HEK293T (cell line): ENCODE measurements around the gene CAMK1D.

Experiments used
- CTCF ChIA-PET: fragments of 350-600 bp; formaldehyde crosslinking; extraction: SDS; loops from one replicate; lab custom pipeline; 2021; ENCODE audit warnings: antibody characterized with exemption, inconsistent platforms; lab: Yijun Ruan, JAX
- POLR2A ChIA-PET: fragments of 350-600 bp; formaldehyde crosslinking; extraction: SDS; loops from one replicate; lab custom pipeline; 2020; ENCODE audit warnings: antibody characterized with exemption, inconsistent platforms; lab: Yijun Ruan, JAX
- DNase-seq: peaks from one replicate; pipeline ENCODE4 v3.0.0; 2012; ENCODE audit warnings: mixed read lengths; ENCODE audit errors: extremely low spot score
- ARNT ChIP-seq: fragments of 450-650 bp; IDR thresholded peaks from 2 replicates; pipeline ENCODE4 v1.6.1; 2017; ENCODE audit warnings: mild to moderate bottlenecking
- BHLHE40 ChIP-seq: fragments of 450-650 bp; IDR thresholded peaks from 2 replicates; pipeline ENCODE4 v1.6.1; 2016; ENCODE audit warnings: mild to moderate bottlenecking, moderate library complexity, borderline replicate concordance
- CTBP1 ChIP-seq: fragments of 450-650 bp; IDR thresholded peaks from 2 replicates; pipeline ENCODE4 v1.6.1; 2016; ENCODE audit warnings: borderline replicate concordance
- ELF4 ChIP-seq: fragments of 450-650 bp; IDR thresholded peaks from 2 replicates; pipeline ENCODE4 v1.6.1; 2017; ENCODE audit warnings: antibody characterized with exemption
- FOXA1 ChIP-seq: fragments of 450-650 bp; IDR thresholded peaks from 2 replicates; pipeline ENCODE4 v1.6.1; 2016; ENCODE audit warnings: mild to moderate bottlenecking
- FOXK2 ChIP-seq: fragments of 450-650 bp; IDR thresholded peaks from 2 replicates; pipeline ENCODE4 v1.6.1; 2016; ENCODE audit warnings: mild to moderate bottlenecking
- FOXM1 ChIP-seq: fragments of 450-650 bp; IDR thresholded peaks from 2 replicates; pipeline ENCODE4 v1.6.1; 2017; ENCODE audit warnings: mild to moderate bottlenecking, borderline replicate concordance
- HDGF ChIP-seq: fragments of 450-650 bp; IDR thresholded peaks from 2 replicates; pipeline ENCODE4 v1.6.1; 2017; ENCODE audit warnings: antibody characterized with exemption, borderline replicate concordance
- L3MBTL2 ChIP-seq: fragments of 450-650 bp; conservative IDR thresholded peaks from 2 replicates; pipeline ENCODE4 v1.6.1; 2016; ENCODE audit warnings: mild to moderate bottlenecking
- LEF1 ChIP-seq: fragments of 450-650 bp; IDR thresholded peaks from 2 replicates; pipeline ENCODE4 v1.6.1; 2017; ENCODE audit warnings: mild to moderate bottlenecking, borderline replicate concordance
- NFRKB ChIP-seq: fragments of 450-650 bp; IDR thresholded peaks from 2 replicates; pipeline ENCODE4 v1.6.1; 2016; ENCODE audit warnings: mild to moderate bottlenecking, moderate library complexity
- PKNOX1 ChIP-seq: fragments of 450-650 bp; IDR thresholded peaks from 2 replicates; pipeline ENCODE4 v1.6.1; 2016
- SP1 ChIP-seq: fragments of 450-650 bp; IDR thresholded peaks from 2 replicates; pipeline ENCODE4 v1.6.1; 2017
- SUZ12 ChIP-seq: fragments of 450-650 bp; IDR thresholded peaks from 2 replicates; pipeline ENCODE4 v1.6.1; 2016; ENCODE audit warnings: mild to moderate bottlenecking
- TARDBP ChIP-seq: fragments of 450-650 bp; IDR thresholded peaks from 2 replicates; pipeline ENCODE4 v1.6.1; 2016
- ZNF384 ChIP-seq: fragments of 450-650 bp; IDR thresholded peaks from 2 replicates; pipeline ENCODE4 v1.6.1; 2016

The CAMK1D gene

GRCh38 chr10:12635127-12635541 is 285.8 kb downstream of the CAMK1D start:
- no peak for DNase-seq
- POLR2A ChIA-PET: no interaction called here
- CTCF ChIA-PET: no interaction called here
- TF ChIP-seq NFRKB: no peak
- TF ChIP-seq PKNOX1: no peak
- TF ChIP-seq CTBP1: no peak
- TF ChIP-seq TARDBP: no peak
- TF ChIP-seq SP1: no peak
- TF ChIP-seq ELF4: no peak
- no peak for TF ChIP-seq HDGF
- no peak for TF ChIP-seq SUZ12
- no peak for TF ChIP-seq BHLHE40
- no peak for TF ChIP-seq L3MBTL2
- TF ChIP-seq FOXM1: no peak
- TF ChIP-seq ZNF384: no peak
- no peak for TF ChIP-seq FOXK2
- TF ChIP-seq ARNT: no peak
- TF ChIP-seq LEF1: no peak
- TF ChIP-seq FOXA1: no peak

GRCh38 chr10:12636571-12636970 is 287.2 kb downstream of the CAMK1D start:
- CTCF ChIA-PET: no interaction called here
- TF ChIP-seq LEF1 (no peak), TARDBP (no peak)
- DNase-seq: no peak
- POLR2A ChIA-PET: no interaction called here

- no peak for DNase-seq
- POLR2A ChIA-PET: no interaction called here
- CTCF ChIA-PET: no interaction called here
- TF ChIP-seq SUZ12: no peak
- no peak for TF ChIP-seq SP1
- no peak for TF ChIP-seq BHLHE40
- TF ChIP-seq FOXK2: no peak
- no peak for TF ChIP-seq FOXA1
- TF ChIP-seq ELF4: no peak
- no peak for TF ChIP-seq L3MBTL2
- TF ChIP-seq PKNOX1: no peak
- TF ChIP-seq LEF1: no peak
- no peak for TF ChIP-seq ARNT
These were observed 288.3 kb downstream of the CAMK1D start for GRCh38 chr10:12637649-12638048.

GRCh38 chr10:12638103-12638502 is 288.8 kb downstream of the CAMK1D start:
- TF ChIP-seq FOXA1 (no peak), ZNF384 (no peak), HDGF (no peak), LEF1 (no peak), TARDBP (no peak), ARNT (no peak), ELF4 (no peak), SP1 (no peak), FOXM1 (no peak), BHLHE40 (no peak), SUZ12 (no peak), FOXK2 (no peak), PKNOX1 (no peak)
- CTCF ChIA-PET: no interaction called here
- DNase-seq: no peak
- POLR2A ChIA-PET: no interaction called here

- CTCF ChIA-PET: interaction anchor here (0.6 to 0.8 kb wide), 2 partner anchors 18 to 33 kb away, joined by 3 read pairs; no protein-coding TSS in a partner anchor
- POLR2A ChIA-PET: no interaction called here
- DNase-seq: no peak
- TF ChIP-seq PKNOX1 (no peak), SP1 (no peak), FOXA1 (no peak), ELF4 (no peak), NFRKB (no peak), TARDBP (no peak), CTBP1 (no peak), LEF1 (no peak), L3MBTL2 (no peak), ARNT (no peak), FOXM1 (no peak), SUZ12 (no peak), FOXK2 (no peak), ZNF384 (no peak), BHLHE40 (no peak), HDGF (no peak)
These were observed 289.4 kb downstream of the CAMK1D start for GRCh38 chr10:12638781-12639180.
